Stimulated activated CD8-positive, alpha-beta memory T cell treated with anti-CD3 and anti-CD28 coated beads, Interleukin-4, amount 100 ng/mL, for 1 hour (primary cell): ENCODE measurements around the gene TMEM225B.
"Not testable (repeated sequence)": the region's sequence is repeated elsewhere in the genome, so short reads cannot be mapped to it uniquely, and the experiment has no call there.

Source experiments
- DNase-seq, 2 donors: peaks; one replicate each; pipeline ENCODE4 v3.0.0-alpha.2; 2020; ENCODE audit warnings: low read depth in 2 of 2, low spot score in 1 of 2

Gene TMEM225B

DNA sequence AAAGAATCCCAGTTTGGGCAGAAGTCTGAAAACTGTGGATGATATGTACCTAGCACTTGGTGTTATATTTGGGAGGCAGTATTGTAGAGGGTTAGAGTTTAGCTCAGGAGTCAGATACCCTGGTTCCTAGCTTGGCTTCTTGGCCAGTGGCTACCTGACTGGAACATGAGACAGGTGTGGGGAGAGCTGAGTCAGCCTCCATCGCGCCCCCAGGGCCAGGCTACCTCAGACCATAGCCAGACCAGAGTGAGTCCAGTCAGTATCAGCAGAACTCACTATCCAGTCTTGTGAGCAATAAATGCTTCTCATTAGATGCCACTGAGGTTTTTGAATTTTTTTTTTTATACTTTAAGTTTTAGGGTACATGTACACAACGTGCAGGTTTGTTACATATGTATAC lies 55.7 kb downstream of the TMEM225B start:
- no peak for DNase-seq

DNA sequence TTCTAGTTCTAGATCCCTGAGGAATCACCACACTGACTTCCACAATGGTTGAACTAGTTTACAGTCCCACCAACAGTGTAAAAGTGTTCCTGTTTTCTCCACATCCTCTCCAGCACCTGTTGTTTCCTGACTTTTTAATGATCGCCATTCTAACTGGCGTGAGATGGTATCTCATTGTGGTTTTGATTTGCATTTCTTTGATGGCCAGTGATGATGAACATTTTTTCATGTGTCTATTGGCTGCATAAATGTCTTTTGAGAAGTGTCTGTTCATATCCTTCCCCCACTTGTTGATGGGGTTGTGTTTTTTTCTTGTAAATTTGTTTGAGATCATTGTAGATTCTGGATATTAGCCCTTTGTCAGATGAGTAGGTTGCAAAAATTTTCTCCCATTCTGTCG lies 56.6 kb downstream of the TMEM225B start:
- DNase-seq: not testable (repeated sequence)

DNA sequence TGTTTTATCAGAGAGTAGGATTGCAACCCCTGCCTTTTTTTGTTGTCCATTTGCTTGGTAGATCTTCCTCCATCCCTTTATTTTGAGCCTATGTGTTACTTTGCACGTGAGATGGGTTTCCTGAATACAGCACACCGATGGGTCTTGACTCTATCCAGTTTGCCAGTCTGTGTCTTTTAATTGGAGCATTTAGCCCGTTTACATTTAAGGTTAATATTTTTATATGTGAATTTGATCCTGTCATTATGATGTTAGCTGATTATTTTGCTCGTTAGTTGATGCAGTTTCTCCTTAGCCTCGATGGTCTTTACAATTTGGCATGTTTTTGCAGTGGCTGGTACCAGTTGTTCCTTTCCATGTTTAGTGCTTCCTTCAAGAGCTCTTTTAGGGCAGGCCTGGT lies 59.8 kb downstream of the TMEM225B start:
- not testable (repeated sequence) for DNase-seq
